HUES64 (cell line): ENCODE results near the gene TFAP2C.
A peak's percentile ranks its signal among the peaks of the same experiment; 100 is the strongest.

Source experiments
- H3K27ac ChIP-seq: 2 replicates; pipeline ENCODE4 v1.7.0; 2013; ENCODE audit warnings: low read depth, low read length, inconsistent platforms
- H3K27me3 ChIP-seq: 2 replicates; pipeline ENCODE4 v1.6.1; 2013; ENCODE audit warnings: mild to moderate bottlenecking, low read length; ENCODE audit not compliant: insufficient read depth
- H3K36me3 ChIP-seq: 2 replicates; pipeline ENCODE4 v1.6.1; 2013; ENCODE audit warnings: mild to moderate bottlenecking, low read length; ENCODE audit not compliant: insufficient read depth
- H3K4me1 ChIP-seq: 2 replicates; pipeline ENCODE4 v1.6.1; 2013; ENCODE audit warnings: mild to moderate bottlenecking, low read length, moderate library complexity; ENCODE audit not compliant: insufficient read depth
- H3K4me3 ChIP-seq: 2 replicates; pipeline ENCODE4 v1.5.1; 2013; ENCODE audit warnings: mild to moderate bottlenecking, low read length, moderate library complexity
- H3K9ac ChIP-seq: 2 replicates; pipeline ENCODE4 v1.6.1; 2013; ENCODE audit warnings: mild to moderate bottlenecking, low read depth, low read length
- H3K9me3 ChIP-seq: 2 replicates; pipeline ENCODE4 v1.6.1; 2013; ENCODE audit warnings: low read depth, low read length; ENCODE audit not compliant: insufficient read depth
- WGBS: fragments of 150-250, 120-280 bp; methylation state at CpG from one replicate; pipeline ENCODE4 v1.1.7; 2013; ENCODE audit warnings: missing lambda C conversion rate; 5-methylcytosine and 5-hydroxymethylcytosine counted together

Gene TFAP2C

GRCh38 chr20:56630086-56630493 is 984 bp downstream of the TFAP2C start:
- Histone ChIP-seq H3K9me3 (no peaks in the 10 kb centered on the region), H3K27me3 (peaks cover 73% of the 10 kb centered on the region), H3K4me3 (peak overlapping the region; percentile 87), H3K36me3 (peaks cover 28% of the 10 kb centered on the region), H3K4me1 (peaks cover 48% of the 10 kb centered on the region), H3K27ac (peak overlapping the region; percentile 22; the same call in 1 of the 2 replicates), H3K9ac (peak overlapping the region; percentile 61)
- WGBS = under 1% methylated on average over 38 of the region's 38 CpGs

GRCh38 chr20:56630506-56631317 is 1.6 kb downstream of the TFAP2C start:
- Histone ChIP-seq H3K36me3 (peaks cover 34% of the 10 kb centered on the region), H3K4me3 (peak overlapping the region; percentile 87), H3K27ac (peak overlapping the region; percentile 22; the same call in 1 of the 2 replicates), H3K4me1 (peaks cover 52% of the 10 kb centered on the region), H3K9me3 (no peaks in the 10 kb centered on the region), H3K9ac (peak overlapping the region; percentile 61), H3K27me3 (peaks cover 67% of the 10 kb centered on the region)
- under 1% methylated on average over 82 of the region's 82 CpGs for WGBS

- peaks cover 41% of the 10 kb centered on the region for H3K36me3 ChIP-seq
- H3K9me3 ChIP-seq = no peaks in the 10 kb centered on the region
- 3% methylated on average over 48 of the region's 48 CpGs for WGBS
- H3K4me3 ChIP-seq = peak overlapping the region; percentile 87
- H3K9ac ChIP-seq = peak overlapping the region; percentile 61
- peaks cover 60% of the 10 kb centered on the region for H3K27me3 ChIP-seq
- H3K4me1 ChIP-seq = peaks cover 56% of the 10 kb centered on the region
- no peak overlapping the region for H3K27ac ChIP-seq
These were observed 2.3 kb downstream of the TFAP2C start for GRCh38 chr20:56631318-56631989.

- H3K9ac ChIP-seq = no peak overlapping the region
- H3K4me1 ChIP-seq = peaks cover 57% of the 10 kb centered on the region
- H3K27ac ChIP-seq = no peak overlapping the region
- peak overlapping the region; percentile 87 for H3K4me3 ChIP-seq
- WGBS = 32% methylated on average over 5 of the region's 5 CpGs
- peaks cover 55% of the 10 kb centered on the region for H3K27me3 ChIP-seq
- H3K9me3 ChIP-seq = no peaks in the 10 kb centered on the region
- peaks cover 46% of the 10 kb centered on the region for H3K36me3 ChIP-seq
These were observed 2.9 kb downstream of the TFAP2C start for GRCh38 chr20:56631990-56632327.

GRCh38 chr20:56634307-56634706 is 5.2 kb downstream of the TFAP2C start:
- peaks cover 54% of the 10 kb centered on the region for H3K4me1 ChIP-seq
- peaks cover 70% of the 10 kb centered on the region for H3K36me3 ChIP-seq
- peaks cover 33% of the 10 kb centered on the region for H3K27me3 ChIP-seq

GRCh38 chr20:56634735-56635385 is 5.8 kb downstream of the TFAP2C start:
- Histone ChIP-seq H3K36me3 (peaks cover 74% of the 10 kb centered on the region), H3K27ac (peak overlapping the region; percentile 50; the same call in 1 of the 2 replicates), H3K27me3 (peaks cover 27% of the 10 kb centered on the region), H3K9ac (no peak overlapping the region), H3K9me3 (no peaks in the 10 kb centered on the region), H3K4me3 (no peak overlapping the region), H3K4me1 (peaks cover 54% of the 10 kb centered on the region)
- WGBS = 71% methylated on average over 13 of the region's 13 CpGs

More at GRCh38 chr20:56634307-56634706, 5.2 kb downstream of the TFAP2C start:
- Histone ChIP-seq H3K27ac (no peak overlapping the region), H3K9ac (no peak overlapping the region), H3K9me3 (no peaks in the 10 kb centered on the region), H3K4me3 (no peak overlapping the region)
- 93% methylated on average over 2 of the region's 2 CpGs for WGBS

GRCh38 chr20:56636716-56637115 is 7.6 kb downstream of the TFAP2C start:
- Histone ChIP-seq H3K4me1 (peaks cover 53% of the 10 kb centered on the region), H3K36me3 (peaks cover 86% of the 10 kb centered on the region), H3K27me3 (peaks cover 13% of the 10 kb centered on the region), H3K9ac (0 out of 2 replicates have a peak overlapping the region, but pooled peaks have one; percentile 25), H3K27ac (peak overlapping the region; percentile 77), H3K9me3 (no peaks in the 10 kb centered on the region), H3K4me3 (no peak overlapping the region)
- WGBS = 34% methylated on average over 2 of the region's 3 CpGs

- peaks cover 86% of the 10 kb centered on the region for H3K36me3 ChIP-seq
- WGBS = 92% methylated on average over 10 of the region's 10 CpGs
- no peak overlapping the region for H3K9ac ChIP-seq
- H3K4me1 ChIP-seq = peaks cover 44% of the 10 kb centered on the region
- H3K27me3 ChIP-seq = peaks cover 4% of the 10 kb centered on the region; the same call in 1 of the 2 replicates
- peak overlapping the region; percentile 77 for H3K27ac ChIP-seq
- H3K4me3 ChIP-seq = no peak overlapping the region
- H3K9me3 ChIP-seq = no peaks in the 10 kb centered on the region
These were observed 8.5 kb downstream of the TFAP2C start for GRCh38 chr20:56637576-56637975.

GRCh38 chr20:56646599-56646998 is 17.5 kb downstream of the TFAP2C start:
- WGBS = 96% methylated on average over 4 of the region's 4 CpGs
- H3K9me3 ChIP-seq = no peaks in the 10 kb centered on the region
- H3K36me3 ChIP-seq = peaks cover 20% of the 10 kb centered on the region
- H3K9ac ChIP-seq = no peak overlapping the region
- H3K4me1 ChIP-seq = no peaks in the 10 kb centered on the region
- H3K27ac ChIP-seq = no peak overlapping the region
- H3K27me3 ChIP-seq = no peaks in the 10 kb centered on the region
- H3K4me3 ChIP-seq = no peak overlapping the region

- no peak overlapping the region for H3K4me3 ChIP-seq
- no peaks in the 10 kb centered on the region for H3K27me3 ChIP-seq
- H3K9me3 ChIP-seq = no peaks in the 10 kb centered on the region
- H3K9ac ChIP-seq = no peak overlapping the region
- no peaks in the 10 kb centered on the region for H3K36me3 ChIP-seq
- 98% methylated on average over 3 of the region's 4 CpGs for WGBS
- H3K4me1 ChIP-seq = no peaks in the 10 kb centered on the region
- no peak overlapping the region for H3K27ac ChIP-seq
These were observed 24.1 kb downstream of the TFAP2C start for GRCh38 chr20:56653211-56653610.

- H3K9ac ChIP-seq = no peak overlapping the region
- no peaks in the 10 kb centered on the region for H3K36me3 ChIP-seq
- no peak overlapping the region for H3K27ac ChIP-seq
- 79% methylated on average over 7 of the region's 7 CpGs for whole genome bisulfite sequencing
- H3K27me3 ChIP-seq = no peaks in the 10 kb centered on the region
- H3K9me3 ChIP-seq = no peaks in the 10 kb centered on the region
- no peak overlapping the region for H3K4me3 ChIP-seq
- H3K4me1 ChIP-seq = no peaks in the 10 kb centered on the region
These were observed 27.5 kb downstream of the TFAP2C start for GRCh38 chr20:56656632-56657031.
